NCI-H1694 (cell line): ENCODE results near the gene FAM236A.
"Not testable (repeated sequence)": the region's sequence is repeated elsewhere in the genome, so short reads cannot be mapped to it uniquely, and the experiment has no call there.

Experiments
- DNase-seq: peaks from one replicate; lab custom pipeline; 2025; lab: John Stamatoyannopoulos, UW

FAM236A gene

GRCh38 chrX:72937906-72938305 lies at the start of gene FAM236A:
Gene FAM236A (plus strand): TSS chrX:72938206. CDS start chrX:72938263, 57 bp downstream.
- DNase-seq, result not testable (repeated sequence)

- DNase-seq, result not testable (repeated sequence)
Measured at GRCh38 chrX:72889740-72890139, 48.3 kb upstream of the FAM236A start.

GRCh38 chrX:72912315-72912714 lies 25.7 kb upstream of the FAM236A start, which contains the start of gene FAM236C:
Gene FAM236C (plus strand): TSS chrX:72912615. CDS start chrX:72912715, 100 bp downstream.
- not testable (repeated sequence) for DNase-seq

GRCh38 chrX:72916096-72916495 lies 21.9 kb upstream of the FAM236A start:
- DNase-seq, result not testable (repeated sequence)

GRCh38 chrX:72932283-72932682 lies 5.7 kb upstream of the FAM236A start:
- DNase-seq, result not testable (repeated sequence)

GRCh38 chrX:72936455-72936854 lies 1.6 kb upstream of the FAM236A start:
- not testable (repeated sequence) for DNase-seq

GRCh38 chrX:72936882-72937455 lies 1.0 kb upstream of the FAM236A start:
- not testable (repeated sequence) for DNase-seq

- not testable (repeated sequence) for DNase-seq
Measured at GRCh38 chrX:72942272-72942671, 4.3 kb downstream of the FAM236A start.

GRCh38 chrX:72943035-72943818 lies 5.2 kb downstream of the FAM236A start:
- not testable (repeated sequence) for DNase-seq

- DNase-seq, result not testable (repeated sequence)
Measured at GRCh38 chrX:72943819-72944169, 5.8 kb downstream of the FAM236A start, which contains the start of gene DMRTC1. Gene DMRTC1 (minus strand): TSS chrX:72943837. CDS start chrX:72875694, 68,143 bp downstream.

- DNase-seq, result not testable (repeated sequence)
Measured at GRCh38 chrX:72959971-72960370, 22.0 kb downstream of the FAM236A start.

- DNase-seq, result not testable (repeated sequence)
Measured at GRCh38 chrX:72971859-72972258, 33.9 kb downstream of the FAM236A start.

- DNase-seq, result not testable (repeated sequence)
Measured at GRCh38 chrX:72974885-72975284, 36.9 kb downstream of the FAM236A start.

- not testable (repeated sequence) for DNase-seq
Measured at GRCh38 chrX:72980894-72981469, 43.0 kb downstream of the FAM236A start.
